MM.1S (cell line): ENCODE data around the gene APBB1.

ENCODE experiments used
- CTCF ChIP-seq: fragments of 300-600 bp; sonication (generic); IDR thresholded peaks from 2 replicates; pipeline ENCODE4 v1.5.1; 2016; ENCODE audit warnings: antibody characterized with exemption, low read length, mixed read lengths
- EZH2 ChIP-seq: fragments of 300-600 bp; sonication (generic); optimal IDR thresholded peaks from 2 replicates; pipeline ENCODE3; 2017; ENCODE audit warnings: low read depth, mild to moderate bottlenecking, antibody characterized with exemption, low read length, mixed read lengths

GRCh38 chr11:6345366-6345765, 73.5 kb downstream of the APBB1 start:
- TF ChIP-seq EZH2 = no peak
- TF ChIP-seq CTCF = no peak
